AG10803 (cell line): ENCODE data around the gene PPP1R10.

Experiments
- DNase-seq: peaks from one replicate; pipeline ENCODE4 v3.0.0; 2010; ENCODE audit warnings: low read depth
- H3K4me3 ChIP-seq: 2 replicates; pipeline ENCODE4 v1.5.1; 2011; ENCODE audit warnings: mild to moderate bottlenecking, low read length, control low read depth
- CTCF ChIP-seq: conservative IDR thresholded peaks from 2 replicates; pipeline ENCODE4 v1.5.1; 2011; ENCODE audit warnings: mild to moderate bottlenecking, low read length, control low read depth, inconsistent platforms

The PPP1R10 gene

GRCh38 chr6:30654798-30655742, 38.0 kb upstream of the PPP1R10 start:
- H3K4me3 ChIP-seq = no peak overlapping the region
- DNase-seq = no peak
- TF ChIP-seq CTCF = no peak

GRCh38 chr6:30651143-30651542, 34.1 kb upstream of the PPP1R10 start:
- H3K4me3 ChIP-seq = no peak overlapping the region
- no peak for TF ChIP-seq CTCF
- no peak for DNase-seq

GRCh38 chr6:30647242-30648116, 30.4 kb upstream of the PPP1R10 start:
- no peak for TF ChIP-seq CTCF
- DNase-seq = peak; percentile 51
- H3K4me3 ChIP-seq = peak overlapping the region; percentile 84

GRCh38 chr6:30646450-30647241, 29.6 kb upstream of the PPP1R10 start, which contains the start of gene C6orf136:
Gene C6orf136 (plus strand): TSS chr6:30647133. CDS start chr6:30647232, 99 bp downstream.
- DNase-seq = peak; percentile 88
- peak within 1 kb of the TSS; percentile 84 for H3K4me3 ChIP-seq
- no peak for TF ChIP-seq CTCF

- H3K4me3 ChIP-seq = no peak overlapping the region
- no peak for DNase-seq
Observed at GRCh38 chr6:30645989-30646388, 28.9 kb upstream of the PPP1R10 start.

More at GRCh38 chr6:30645989-30646388, 28.9 kb upstream of the PPP1R10 start:
- no peak for TF ChIP-seq CTCF
